ENCODE data around the gene PSG11.
"Not testable (repeated sequence)": the region's sequence is repeated elsewhere in the genome, so short reads cannot be mapped to it uniquely, and the experiment has no call there.

The PSG11 gene

GRCh38 chr19:43043492-43044180 is 17.4 kb upstream of the PSG11 start:
- H3K27ac ChIP-seq (ENCODE audit: low read depth, low read length); H3K4me3 ChIP-seq (ENCODE audit: insufficient read depth, low read length, poor library complexity, severe bottlenecking); H3K4me2 ChIP-seq (ENCODE audit: low read depth, low read length, poor library complexity, severe bottlenecking); H3K36me3 ChIP-seq (ENCODE audit: low read length); H3K9ac ChIP-seq (ENCODE audit: low read length); H3K27me3 ChIP-seq (ENCODE audit: low read length); H4K20me1 ChIP-seq (ENCODE audit: low read depth, low read length); H3K79me2 ChIP-seq (ENCODE audit: insufficient read depth, low read length); H3K9me2 ChIP-seq (replicated peaks; ENCODE audit: insufficient read depth, low read length); H3K9me3 ChIP-seq (ENCODE audit: insufficient read depth, low read length); H2AFZ ChIP-seq (ENCODE audit: low read depth, low read length, severe bottlenecking); H3F3A ChIP-seq (ENCODE audit: insufficient read depth): not testable (repeated sequence)

- not testable (repeated sequence) for H3K4me3 ChIP-seq (ENCODE audit: insufficient read depth, low read length, poor library complexity, severe bottlenecking); H3K36me3 ChIP-seq (ENCODE audit: low read length); H3K79me2 ChIP-seq (ENCODE audit: insufficient read depth, low read length)
Observed at GRCh38 chr19:43031645-43032044, 5.4 kb upstream of the PSG11 start.

DNA sequence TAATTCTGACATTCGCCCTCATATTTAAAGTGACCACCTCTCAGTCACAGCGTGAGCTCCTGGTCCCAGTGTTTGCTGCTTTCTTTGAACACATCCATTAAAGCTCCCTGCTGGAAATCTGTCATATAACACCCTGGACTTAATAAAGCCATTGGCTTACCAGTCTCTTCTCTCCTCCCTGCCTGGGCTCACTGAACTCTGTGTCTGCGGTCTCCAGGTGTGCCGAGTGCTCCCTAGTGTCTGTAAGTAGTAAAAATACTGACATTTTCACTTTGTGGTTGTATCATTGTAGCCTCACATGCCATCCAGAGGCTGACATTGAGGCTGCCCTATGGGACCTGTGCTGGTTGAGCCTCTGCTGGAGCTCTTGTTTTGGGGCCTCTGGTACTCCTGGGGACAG is 2.6 kb upstream of the PSG11 start:
- Histone ChIP-seq H3K9me3 (ENCODE audit: insufficient read depth, low read length) (no peaks in the 10 kb centered on the region), H3K79me2 (ENCODE audit: insufficient read depth, low read length) (no peaks in the 10 kb centered on the region), H3F3A (ENCODE audit: insufficient read depth) (no peaks in the 10 kb centered on the region), H3K27ac (ENCODE audit: low read depth, low read length) (no peak overlapping the region), H3K4me3 (ENCODE audit: insufficient read depth, low read length, poor library complexity, severe bottlenecking) (no peak overlapping the region), H4K20me1 (ENCODE audit: low read depth, low read length) (no peaks in the 10 kb centered on the region), H2AFZ (ENCODE audit: low read depth, low read length, severe bottlenecking) (no peak overlapping the region), H3K4me2 (ENCODE audit: low read depth, low read length, poor library complexity, severe bottlenecking) (no peak overlapping the region), H3K9me2 (replicated peaks; ENCODE audit: insufficient read depth, low read length) (no peaks in the 10 kb centered on the region), H3K9ac (ENCODE audit: low read length) (no peak overlapping the region), H3K27me3 (ENCODE audit: low read length) (no peaks in the 10 kb centered on the region), H3K36me3 (ENCODE audit: low read length) (no peaks in the 10 kb centered on the region)
- TF ChIP-seq EZH2phosphoT487 (conservative IDR thresholded peaks at IDR 0.05; ENCODE audit: low read length) (no peak), CTCF (IDR thresholded peaks at IDR 0.05; ENCODE audit: insufficient read depth, low read length, poor library complexity, severe bottlenecking) (no peak)

More at GRCh38 chr19:43031645-43032044, 5.4 kb upstream of the PSG11 start:
- H2AFZ ChIP-seq (ENCODE audit: low read depth, low read length, severe bottlenecking); H3K4me2 ChIP-seq (ENCODE audit: low read depth, low read length, poor library complexity, severe bottlenecking); H3K9ac ChIP-seq (ENCODE audit: low read length); H4K20me1 ChIP-seq (ENCODE audit: low read depth, low read length); H3K27ac ChIP-seq (ENCODE audit: low read depth, low read length); H3K9me2 ChIP-seq (replicated peaks; ENCODE audit: insufficient read depth, low read length); H3K27me3 ChIP-seq (ENCODE audit: low read length); H3F3A ChIP-seq (ENCODE audit: insufficient read depth); H3K9me3 ChIP-seq (ENCODE audit: insufficient read depth, low read length): not testable (repeated sequence)

DNA sequence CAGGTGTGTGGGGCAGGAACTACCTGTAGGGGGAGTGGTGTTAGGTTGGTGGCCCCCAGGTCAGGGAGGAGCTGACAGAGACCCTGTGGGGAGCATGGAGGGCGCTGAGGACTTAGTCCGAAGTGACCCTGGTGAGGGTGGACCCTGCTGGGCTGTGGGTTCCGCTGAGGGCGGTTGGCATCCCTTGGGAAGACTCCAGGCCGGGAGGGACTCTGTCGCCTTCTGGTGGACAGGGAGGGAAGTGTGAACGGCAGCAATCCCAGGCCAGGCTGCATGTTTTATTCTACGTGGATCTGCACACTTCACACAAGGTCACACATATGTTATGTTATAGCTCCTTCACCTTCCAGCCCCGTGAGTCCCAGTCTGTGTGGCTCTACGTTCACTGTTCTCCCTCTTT is 1.7 kb upstream of the PSG11 start:
- not testable (repeated sequence) for H2AFZ ChIP-seq (ENCODE audit: low read depth, low read length, severe bottlenecking); H3K36me3 ChIP-seq (ENCODE audit: low read length); H3K4me2 ChIP-seq (ENCODE audit: low read depth, low read length, poor library complexity, severe bottlenecking); H3F3A ChIP-seq (ENCODE audit: insufficient read depth); H3K4me3 ChIP-seq (ENCODE audit: insufficient read depth, low read length, poor library complexity, severe bottlenecking); H3K9me2 ChIP-seq (replicated peaks; ENCODE audit: insufficient read depth, low read length); H3K27ac ChIP-seq (ENCODE audit: low read depth, low read length); H3K9me3 ChIP-seq (ENCODE audit: insufficient read depth, low read length); H3K79me2 ChIP-seq (ENCODE audit: insufficient read depth, low read length); H3K9ac ChIP-seq (ENCODE audit: low read length); H3K27me3 ChIP-seq (ENCODE audit: low read length); H4K20me1 ChIP-seq (ENCODE audit: low read depth, low read length)
- TF ChIP-seq CTCF (IDR thresholded peaks at IDR 0.05; ENCODE audit: insufficient read depth, low read length, poor library complexity, severe bottlenecking), result peak; percentile 16

- H3K9me2 ChIP-seq (replicated peaks; ENCODE audit: insufficient read depth, low read length); H3K4me3 ChIP-seq (ENCODE audit: insufficient read depth, low read length, poor library complexity, severe bottlenecking); H3K79me2 ChIP-seq (ENCODE audit: insufficient read depth, low read length); H3K36me3 ChIP-seq (ENCODE audit: low read length); H3F3A ChIP-seq (ENCODE audit: insufficient read depth); H4K20me1 ChIP-seq (ENCODE audit: low read depth, low read length); H3K27ac ChIP-seq (ENCODE audit: low read depth, low read length); H3K9me3 ChIP-seq (ENCODE audit: insufficient read depth, low read length); H3K9ac ChIP-seq (ENCODE audit: low read length); H3K27me3 ChIP-seq (ENCODE audit: low read length); H2AFZ ChIP-seq (ENCODE audit: low read depth, low read length, severe bottlenecking); H3K4me2 ChIP-seq (ENCODE audit: low read depth, low read length, poor library complexity, severe bottlenecking): not testable (repeated sequence)
Observed at GRCh38 chr19:43027061-43027460, 792 bp upstream of the PSG11 start.

DNA sequence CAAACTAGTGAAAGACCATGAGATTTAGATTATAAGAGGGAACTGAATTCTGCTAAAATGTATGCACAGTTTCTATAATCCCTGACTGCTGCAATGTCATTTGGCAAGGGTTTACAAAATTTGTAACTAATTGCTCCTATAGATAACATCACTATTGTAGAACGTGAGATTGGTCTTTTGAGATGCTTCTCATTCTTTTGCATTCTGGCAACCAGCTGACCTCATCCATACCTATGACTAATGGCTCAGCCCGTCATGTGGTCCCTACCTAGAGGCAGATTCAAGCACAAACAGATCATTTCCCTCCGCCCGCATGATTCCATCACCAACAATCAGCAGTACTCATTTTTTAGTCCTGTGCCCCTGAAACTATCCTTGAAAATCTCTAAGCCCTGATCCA is 4.2 kb downstream of the PSG11 start:
- not testable (repeated sequence) for H2AFZ ChIP-seq (ENCODE audit: low read depth, low read length, severe bottlenecking); H3K9me3 ChIP-seq (ENCODE audit: insufficient read depth, low read length); H3K79me2 ChIP-seq (ENCODE audit: insufficient read depth, low read length); H3K9me2 ChIP-seq (replicated peaks; ENCODE audit: insufficient read depth, low read length); H3F3A ChIP-seq (ENCODE audit: insufficient read depth); H3K36me3 ChIP-seq (ENCODE audit: low read length); H3K9ac ChIP-seq (ENCODE audit: low read length); H4K20me1 ChIP-seq (ENCODE audit: low read depth, low read length); H3K4me3 ChIP-seq (ENCODE audit: insufficient read depth, low read length, poor library complexity, severe bottlenecking); H3K27ac ChIP-seq (ENCODE audit: low read depth, low read length); H3K4me2 ChIP-seq (ENCODE audit: low read depth, low read length, poor library complexity, severe bottlenecking); H3K27me3 ChIP-seq (ENCODE audit: low read length)

GRCh38 chr19:43021629-43022028 is 4.6 kb downstream of the PSG11 start:
- not testable (repeated sequence) for H3F3A ChIP-seq (ENCODE audit: insufficient read depth); H3K27ac ChIP-seq (ENCODE audit: low read depth, low read length); H3K9ac ChIP-seq (ENCODE audit: low read length); H3K9me2 ChIP-seq (replicated peaks; ENCODE audit: insufficient read depth, low read length); H3K79me2 ChIP-seq (ENCODE audit: insufficient read depth, low read length); H3K9me3 ChIP-seq (ENCODE audit: insufficient read depth, low read length); H3K4me3 ChIP-seq (ENCODE audit: insufficient read depth, low read length, poor library complexity, severe bottlenecking); H2AFZ ChIP-seq (ENCODE audit: low read depth, low read length, severe bottlenecking); H4K20me1 ChIP-seq (ENCODE audit: low read depth, low read length); H3K27me3 ChIP-seq (ENCODE audit: low read length); H3K36me3 ChIP-seq (ENCODE audit: low read length); H3K4me2 ChIP-seq (ENCODE audit: low read depth, low read length, poor library complexity, severe bottlenecking)

Measured in SU-DHL-6 (cell line).